Mesenchymal stem cell (in vitro differentiated cells and primary cell): ENCODE measurements around the gene TNNT1.

Experiments used
- DNase-seq: peaks from one replicate; pipeline ENCODE4 v3.0.0-alpha.2; 2013
- H2AFZ ChIP-seq: one replicate; pipeline ENCODE4 v1.6.1; 2013; ENCODE audit warnings: low read depth, mild to moderate bottlenecking, control low read depth, inconsistent platforms, low read length, moderate library complexity
- H2AK5ac ChIP-seq: 2 replicates; pipeline ENCODE4 v1.6.1; 2013; ENCODE audit warnings: low read length, moderate library complexity, mild to moderate bottlenecking, inconsistent platforms; ENCODE audit not compliant: severe bottlenecking
- H2BK120ac ChIP-seq: one replicate; pipeline ENCODE4 v1.6.1; 2013; ENCODE audit warnings: low read depth, mild to moderate bottlenecking, inconsistent platforms, low read length, moderate library complexity
- H2BK12ac ChIP-seq, 2 experiments: one replicate each; pipeline ENCODE4 v1.6.1; 2013; ENCODE audit warnings: inconsistent platforms in 2 of 2, low read length in 2 of 2, mild to moderate bottlenecking in 2 of 2, moderate library complexity in 2 of 2, control low read depth in 1 of 2
- H2BK15ac ChIP-seq: one replicate; pipeline ENCODE4 v1.6.1; 2013; ENCODE audit warnings: mild to moderate bottlenecking, low read depth, inconsistent platforms; ENCODE audit not compliant: poor library complexity, severe bottlenecking
- H2BK5ac ChIP-seq: 2 replicates; pipeline ENCODE4 v1.6.1; 2013; ENCODE audit warnings: low read depth, mild to moderate bottlenecking, low read length, control low read depth, inconsistent platforms; ENCODE audit not compliant: poor library complexity, severe bottlenecking
- H3K14ac ChIP-seq, 2 experiments: one replicate each; pipeline ENCODE4 v1.6.1; 2013; ENCODE audit warnings: inconsistent platforms in 2 of 2, low read length in 2 of 2, control low read depth in 1 of 2, mild to moderate bottlenecking in 1 of 2, moderate library complexity in 1 of 2
- H3K18ac ChIP-seq, 2 experiments: one replicate each; pipeline ENCODE4 v1.6.1; 2013; ENCODE audit warnings: inconsistent platforms in 2 of 2, low read length in 2 of 2, control low read depth in 1 of 2, low read depth in 1 of 2, mild to moderate bottlenecking in 1 of 2
- H3K23ac ChIP-seq, 2 experiments: one replicate each; pipeline ENCODE4 v1.6.1; 2013; ENCODE audit warnings: inconsistent platforms in 2 of 2, low read length in 2 of 2, mild to moderate bottlenecking in 2 of 2, moderate library complexity in 2 of 2, control low read depth in 1 of 2
- H3K27ac ChIP-seq: 2 replicates; pipeline ENCODE4 v1.5.1; 2013; ENCODE audit warnings: mild to moderate bottlenecking, moderate library complexity, low read length, control low read depth, inconsistent platforms; ENCODE audit not compliant: poor library complexity, severe bottlenecking
- H3K27me3 ChIP-seq, 2 experiments: 2 replicates each; pipeline versions ENCODE4 v1.6.1 to v1.7.0; 2013; ENCODE audit warnings: low read length in 2 of 2, mild to moderate bottlenecking in 2 of 2, moderate library complexity in 2 of 2, control low read depth in 1 of 2, inconsistent platforms in 1 of 2; ENCODE audit not compliant: control insufficient read depth in 1 of 2, insufficient read depth in 1 of 2
- H3K36me3 ChIP-seq, 2 experiments: 2 replicates each; pipeline versions ENCODE4 v1.6.1 to v1.7.0; 2013; ENCODE audit warnings: low read length in 2 of 2, control low read depth in 1 of 2, inconsistent platforms in 1 of 2, low read depth in 1 of 2, mild to moderate bottlenecking in 1 of 2; ENCODE audit not compliant: insufficient read depth in 2 of 2, control insufficient read depth in 1 of 2
- H3K4ac ChIP-seq, 2 experiments: one replicate each; pipeline ENCODE4 v1.6.1; 2013; ENCODE audit warnings: inconsistent platforms in 2 of 2, low read length in 2 of 2, mild to moderate bottlenecking in 2 of 2, moderate library complexity in 2 of 2, control low read depth in 1 of 2, low read depth in 1 of 2
- H3K4me1 ChIP-seq: 2 replicates; pipeline ENCODE4 v1.6.1; 2013; ENCODE audit warnings: low read depth, low read length, control low read depth; ENCODE audit not compliant: control insufficient read depth, insufficient read depth
- H3K4me2 ChIP-seq: 2 replicates; pipeline ENCODE4 v1.6.1; 2013; ENCODE audit warnings: low read length, mild to moderate bottlenecking, inconsistent platforms; ENCODE audit not compliant: poor library complexity, severe bottlenecking
- H3K4me3 ChIP-seq, 2 experiments: 2 replicates each; pipeline versions ENCODE4 v1.5.1 to v1.7.0; 2013; ENCODE audit warnings: low read length in 2 of 2, mild to moderate bottlenecking in 2 of 2, control low read depth in 1 of 2, low read depth in 1 of 2; ENCODE audit not compliant: insufficient read depth in 1 of 2
- H3K79me1 ChIP-seq: replicated peaks from 2 replicates; pipeline ENCODE4 v1.6.1; 2013; ENCODE audit warnings: mild to moderate bottlenecking, control low read depth, low read length, inconsistent platforms; ENCODE audit not compliant: poor library complexity, severe bottlenecking
- H3K9ac ChIP-seq: 2 replicates; pipeline ENCODE4 v1.7.0; 2013; ENCODE audit warnings: mild to moderate bottlenecking, low read length, moderate library complexity
- H3K9me3 ChIP-seq: 2 replicates; pipeline ENCODE4 v1.7.0; 2013; ENCODE audit warnings: mild to moderate bottlenecking, low read length; ENCODE audit not compliant: control insufficient read depth
- H4K8ac ChIP-seq: one replicate; pipeline ENCODE4 v1.6.1; 2013; ENCODE audit warnings: inconsistent platforms, mild to moderate bottlenecking, low read length, moderate library complexity
- H4K91ac ChIP-seq: one replicate; pipeline ENCODE4 v1.6.1; 2013; ENCODE audit warnings: mild to moderate bottlenecking, low read length, inconsistent platforms
- WGBS: methylation state at CpG from one replicate; pipeline ENCODE4 v1.1.7; 2013; ENCODE audit warnings: mixed read lengths; 5-methylcytosine and 5-hydroxymethylcytosine counted together

TNNT1 gene

DNA sequence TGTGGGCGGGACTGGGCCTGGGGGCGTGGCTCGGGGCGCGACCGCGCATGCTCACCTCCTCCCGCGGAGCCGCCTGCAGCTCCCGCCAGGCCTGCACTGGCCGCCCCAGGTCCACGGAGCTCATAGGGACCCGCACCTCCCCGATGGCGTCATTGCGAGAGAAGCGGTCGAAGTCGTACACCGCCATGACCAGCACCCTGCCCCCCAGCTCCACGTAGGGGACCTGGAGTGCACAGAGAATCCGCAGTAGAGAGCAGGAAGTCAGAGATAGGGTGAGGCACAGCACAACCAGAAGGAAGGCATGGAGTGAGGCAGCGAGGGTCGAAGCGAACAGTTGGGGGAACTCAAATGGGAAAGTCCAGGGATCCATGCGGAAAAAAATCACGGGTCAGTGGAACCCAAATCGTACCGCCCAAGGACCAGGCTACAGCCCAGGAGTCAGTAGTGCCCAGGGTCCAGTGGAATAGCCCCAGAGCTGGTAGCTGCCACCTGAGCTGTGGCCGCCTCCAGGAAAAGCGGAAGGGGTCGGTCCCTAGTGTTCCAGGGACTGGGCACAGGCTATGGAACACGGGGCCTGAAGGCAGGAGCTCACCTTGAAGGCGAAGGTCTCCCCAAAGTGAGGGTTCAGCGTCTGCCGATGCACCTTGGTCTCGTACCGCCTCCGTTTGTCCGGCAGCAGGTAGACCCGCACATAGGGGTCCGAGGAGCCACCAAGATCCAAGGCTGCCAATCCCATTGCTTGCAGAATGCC, 26.3 kb upstream of the TNNT1 start:
- no peak overlapping the region for H2BK12ac ChIP-seq
- H3K36me3 ChIP-seq: peaks cover 0 to 14% of the 10 kb centered on the region in 2 experiments
- no peak overlapping the region for H2AFZ ChIP-seq
- H2BK120ac ChIP-seq: no peak overlapping the region
- H3K4me1 ChIP-seq: peaks cover 28% of the 10 kb centered on the region
- no peaks in the 10 kb centered on the region for H3K79me1 ChIP-seq
- H3K4ac ChIP-seq: no peak overlapping the region
- no peak for DNase-seq
- no peak overlapping the region for H2BK15ac ChIP-seq
- H3K9me3 ChIP-seq: no peaks in the 10 kb centered on the region
- no peak overlapping the region for H3K23ac ChIP-seq
- H3K27me3 ChIP-seq: peaks cover 10 to 89% of the 10 kb centered on the region in 2 experiments
- H4K91ac ChIP-seq: no peak overlapping the region
- H2BK5ac ChIP-seq: no peak overlapping the region
- 62% methylated on average over 43 of the region's 43 CpGs for WGBS
- H3K4me3 ChIP-seq: no peak overlapping the region
- H3K18ac ChIP-seq: peak overlapping the region in 1 of 2 experiments; percentile 14
- no peak overlapping the region for H3K27ac ChIP-seq
- no peak overlapping the region for H3K4me2 ChIP-seq
- H2AK5ac ChIP-seq: no peak overlapping the region
- no peak overlapping the region for H4K8ac ChIP-seq
- no peak overlapping the region for H3K9ac ChIP-seq
- H3K14ac ChIP-seq: no peak overlapping the region

DNA sequence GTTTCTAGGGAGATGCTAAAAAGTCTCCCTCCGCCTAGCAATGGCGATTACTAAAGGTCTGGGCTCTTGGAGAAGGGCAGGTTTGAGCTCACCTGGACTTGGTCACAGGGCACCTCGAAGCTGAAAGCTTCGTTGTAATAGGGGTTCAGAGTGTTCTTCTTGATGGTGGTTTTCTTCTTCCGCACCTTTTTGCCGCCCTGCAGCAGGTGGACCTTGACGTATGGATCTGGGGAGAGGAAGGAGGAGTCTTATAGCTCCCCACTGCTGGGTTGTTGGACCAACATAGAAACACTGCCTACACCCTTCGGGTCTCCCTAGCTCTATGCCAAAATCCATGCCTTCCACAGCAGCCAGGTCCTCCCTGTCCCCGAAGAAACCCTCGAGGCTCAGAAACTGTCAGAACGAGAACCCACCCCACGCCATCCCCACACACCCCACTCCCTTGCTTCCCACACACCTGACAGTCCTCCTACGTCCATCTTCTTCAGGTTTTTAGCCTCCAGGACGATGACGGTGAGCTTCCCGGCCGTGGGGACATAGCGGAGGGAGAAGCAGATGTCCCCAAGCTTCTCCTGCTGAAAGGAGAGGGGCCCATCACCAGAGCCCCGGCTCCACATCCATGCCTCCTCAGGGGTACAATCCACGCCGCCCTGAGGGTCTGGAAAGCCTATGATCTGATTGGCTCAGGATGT, 25.6 kb upstream of the TNNT1 start:
- Histone ChIP-seq H3K9me3 (no peaks in the 10 kb centered on the region), H3K27ac (no peak overlapping the region), H4K91ac (no peak overlapping the region), H2BK15ac (no peak overlapping the region), H3K18ac (no peak overlapping the region), H2BK5ac (no peak overlapping the region), H2BK12ac (no peak overlapping the region), H3K4me2 (no peak overlapping the region), H3K4ac (no peak overlapping the region), H3K4me1 (peaks cover 21% of the 10 kb centered on the region), H4K8ac (no peak overlapping the region), H3K23ac (no peak overlapping the region), H2AK5ac (no peak overlapping the region), H3K27me3 (peaks cover 15 to 87% of the 10 kb centered on the region in 2 experiments), H3K36me3 (peaks cover 0 to 14% of the 10 kb centered on the region in 2 experiments), H2AFZ (no peak overlapping the region), H3K79me1 (no peaks in the 10 kb centered on the region), H3K9ac (no peak overlapping the region), H2BK120ac (no peak overlapping the region), H3K14ac (no peak overlapping the region), H3K4me3 (peak overlapping the region in 1 of 2 experiments; percentile 91)
- no peak for DNase-seq
- WGBS: 62% methylated on average over 20 of the region's 21 CpGs

GRCh38 chr19:55173714-55174409, 24.9 kb upstream of the TNNT1 start:
- H3K4me2 ChIP-seq: peak overlapping the region; percentile 68
- H4K8ac ChIP-seq: peak overlapping the region; percentile 52
- peak overlapping the region; percentile 15 for H2AFZ ChIP-seq
- H2BK5ac ChIP-seq: no peak overlapping the region
- no peak overlapping the region for H2BK120ac ChIP-seq
- H3K18ac ChIP-seq: peak overlapping the region in 1 of 2 experiments; percentile 58
- H4K91ac ChIP-seq: no peak overlapping the region
- no peak overlapping the region for H2BK12ac ChIP-seq
- no peak overlapping the region for H2AK5ac ChIP-seq
- no peak overlapping the region for H3K14ac ChIP-seq
- peaks cover 21 to 86% of the 10 kb centered on the region in 2 experiments for H3K27me3 ChIP-seq
- H3K27ac ChIP-seq: no peak overlapping the region
- peaks cover 14% of the 10 kb centered on the region for H3K4me1 ChIP-seq
- peak overlapping the region; percentile 89 for H3K9ac ChIP-seq
- 2% methylated on average over 30 of the region's 37 CpGs for WGBS
- peak; percentile 58 for DNase-seq
- no peaks in the 10 kb centered on the region for H3K79me1 ChIP-seq
- no peak overlapping the region for H3K4ac ChIP-seq
- no peaks in the 10 kb centered on the region for H3K9me3 ChIP-seq
- peaks cover 0 to 14% of the 10 kb centered on the region in 2 experiments for H3K36me3 ChIP-seq
- H3K4me3 ChIP-seq: peak overlapping the region; percentile 50 to 91
- H3K23ac ChIP-seq: no peak overlapping the region
- no peak overlapping the region for H2BK15ac ChIP-seq
